Measurements from ENCODE around the gene ATF5. TPM values are rescaled to one million over a fixed set of nuclear protein-coding genes. Genes with fewer than 3 reads are reported as not detected.

Gene ATF5
- total RNA-seq, 1 donor from 2014 or later: 13.8 TPM

GRCh38 chr19:49887037-49887664 is 41.9 kb upstream of the ATF5 start:
- DNase-seq: no peak
- H3K4me1 ChIP-seq: peaks cover 10% of the 10 kb centered on the region
- no peak for TF ChIP-seq CTCF (IDR thresholded peaks at IDR 0.05)
- peaks cover 49% of the 10 kb centered on the region for H3K36me3 ChIP-seq
- H3K27ac ChIP-seq: no peak overlapping the region
- H3K9me3 ChIP-seq: no peaks in the 10 kb centered on the region
- no peak overlapping the region for H3K4me3 ChIP-seq
- ATAC-seq: no peak
- intact Hi-C loops (cut with DNase I): no loop called here
- H3K27me3 ChIP-seq (ENCODE audit: low read depth): peaks cover 3% of the 10 kb centered on the region

- no peak overlapping the region for H3K27ac ChIP-seq
- peaks cover 41% of the 10 kb centered on the region for H3K36me3 ChIP-seq
- H3K4me1 ChIP-seq: peaks cover 10% of the 10 kb centered on the region
- no peak for ATAC-seq
- no peak overlapping the region for H3K4me3 ChIP-seq
- no peak for DNase-seq
- H3K9me3 ChIP-seq: no peaks in the 10 kb centered on the region
- TF ChIP-seq CTCF (IDR thresholded peaks at IDR 0.05): no peak
- intact Hi-C loops (cut with DNase I): no loop called here
- H3K27me3 ChIP-seq (ENCODE audit: low read depth): peaks cover 3% of the 10 kb centered on the region
Observed at GRCh38 chr19:49887665-49888509, 41.1 kb upstream of the ATF5 start.

- Histone ChIP-seq H3K9me3 (no peaks in the 10 kb centered on the region), H3K4me3 (no peak overlapping the region), H3K36me3 (peaks cover 36% of the 10 kb centered on the region), H3K27ac (no peak overlapping the region), H3K4me1 (peaks cover 10% of the 10 kb centered on the region), H3K27me3 (ENCODE audit: low read depth) (peaks cover 3% of the 10 kb centered on the region)
- intact Hi-C loops (cut with DNase I): no loop called here
- no peak for TF ChIP-seq CTCF (IDR thresholded peaks at IDR 0.05)
- DNase-seq (no peak), ATAC-seq (no peak)
Observed at GRCh38 chr19:49888510-49888824, 40.5 kb upstream of the ATF5 start.

- no peak for DNase-seq
- Histone ChIP-seq H3K36me3 (peaks cover 29% of the 10 kb centered on the region), H3K9me3 (no peaks in the 10 kb centered on the region), H3K27me3 (ENCODE audit: low read depth) (peaks cover 3% of the 10 kb centered on the region), H3K4me1 (peaks cover 10% of the 10 kb centered on the region), H3K4me3 (no peak overlapping the region), H3K27ac (no peak overlapping the region)
- TF ChIP-seq CTCF (IDR thresholded peaks at IDR 0.05): no peak
- no peak for ATAC-seq
- intact Hi-C loops (cut with DNase I): no loop called here
Observed at GRCh38 chr19:49889038-49889686, 39.8 kb upstream of the ATF5 start.

- H3K27ac ChIP-seq: no peak overlapping the region
- H3K27me3 ChIP-seq (ENCODE audit: low read depth): peaks cover 3% of the 10 kb centered on the region
- H3K4me1 ChIP-seq: peaks cover 10% of the 10 kb centered on the region
- peak; percentile 86 for DNase-seq
- peak; percentile 84 to 85 for ATAC-seq
- H3K9me3 ChIP-seq: no peaks in the 10 kb centered on the region
- TF ChIP-seq CTCF (IDR thresholded peaks at IDR 0.05): peak; percentile 86
- peaks cover 22% of the 10 kb centered on the region for H3K36me3 ChIP-seq
- intact Hi-C loops (cut with DNase I): no loop called here
- H3K4me3 ChIP-seq: peak overlapping the region; percentile 53
Observed at GRCh38 chr19:49889687-49890348, 39.2 kb upstream of the ATF5 start.
